Measurements from ENCODE around the gene THSD4.
"Not testable (repeated sequence)": the region's sequence is repeated elsewhere in the genome, so short reads cannot be mapped to it uniquely, and the experiment has no call there.

THSD4 gene

DNA sequence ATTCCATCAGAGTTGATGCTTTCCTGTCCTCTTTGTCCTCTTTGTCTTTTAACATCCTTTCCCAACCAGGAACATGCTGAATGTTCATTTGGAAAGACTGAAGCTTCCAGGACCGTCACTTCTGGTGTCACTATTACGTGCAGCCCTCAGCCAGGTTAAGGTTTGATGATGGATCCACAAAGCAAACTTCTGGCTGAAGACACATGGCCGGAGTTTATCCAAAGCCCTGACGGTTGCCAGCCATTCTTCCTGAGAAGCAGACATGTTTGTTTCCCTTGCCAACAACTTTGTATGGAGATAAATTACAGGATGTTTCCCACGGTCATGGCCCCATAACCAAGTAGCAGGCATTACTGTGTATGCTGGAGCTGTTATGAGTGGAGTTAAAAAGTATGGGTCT is 236.9 kb downstream of the THSD4 start:
- no peak for DNase-seq
- no peak for ATAC-seq

DNA sequence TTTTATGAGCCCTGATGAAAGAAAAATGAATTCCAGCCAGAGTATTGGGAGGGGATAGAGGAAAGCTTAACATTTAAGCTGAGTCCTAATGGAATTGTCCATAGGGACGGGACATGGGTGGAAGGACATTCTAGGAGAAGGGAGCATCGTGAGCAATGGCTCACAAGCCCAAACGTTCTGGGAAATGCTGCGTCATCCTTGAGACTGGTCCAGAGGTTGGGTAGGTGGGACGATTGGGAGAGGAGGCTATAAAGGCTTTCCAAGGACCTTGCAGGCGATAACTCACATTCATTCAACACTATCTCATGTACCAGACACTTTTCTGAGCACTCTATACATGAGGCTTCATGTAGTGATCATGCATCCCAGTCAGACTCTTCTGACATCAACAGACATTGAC is 237.5 kb downstream of the THSD4 start:
- no peak for DNase-seq
- no peak for ATAC-seq

DNA sequence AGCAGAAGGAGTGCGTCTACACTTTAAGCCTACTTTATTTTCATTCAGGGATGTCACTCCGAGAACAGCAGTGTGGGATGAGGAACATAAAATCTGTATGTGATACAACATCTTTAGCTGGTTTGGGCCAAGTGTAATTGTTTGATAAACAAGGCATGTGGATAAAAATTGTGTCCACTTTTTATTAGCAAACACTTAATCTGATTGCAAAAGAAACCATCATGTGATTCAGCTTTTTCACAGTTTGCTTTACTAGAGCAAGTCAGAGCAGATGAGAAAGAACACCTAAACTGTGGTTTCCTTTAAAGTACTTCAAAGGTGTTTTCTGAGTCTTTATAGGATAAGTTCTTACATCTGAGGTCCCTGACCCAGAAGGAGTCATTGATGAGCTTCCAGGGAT is 237.9 kb downstream of the THSD4 start:
- DNase-seq = no peak
- no peak for ATAC-seq

DNA sequence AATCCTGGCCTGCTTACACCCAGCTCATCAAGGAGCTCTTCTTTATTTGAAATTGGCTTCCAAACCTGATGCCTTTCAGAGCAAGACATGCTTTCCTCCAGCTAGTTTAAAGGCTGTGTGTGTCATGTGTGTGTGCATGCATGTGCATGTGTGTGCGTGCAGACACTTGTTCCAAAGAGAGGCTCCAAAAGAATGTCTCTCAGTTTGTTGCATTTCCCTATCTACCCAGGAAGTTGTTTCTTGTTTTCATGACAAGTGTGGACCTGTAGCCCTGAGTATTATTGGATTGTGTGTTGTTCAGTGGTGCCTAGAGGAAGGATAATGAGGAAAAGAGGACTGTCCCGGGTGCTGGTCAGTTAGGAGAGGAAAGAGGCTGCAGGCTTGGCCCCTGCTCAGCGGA is 240.0 kb downstream of the THSD4 start:
- no peak for DNase-seq

DNA sequence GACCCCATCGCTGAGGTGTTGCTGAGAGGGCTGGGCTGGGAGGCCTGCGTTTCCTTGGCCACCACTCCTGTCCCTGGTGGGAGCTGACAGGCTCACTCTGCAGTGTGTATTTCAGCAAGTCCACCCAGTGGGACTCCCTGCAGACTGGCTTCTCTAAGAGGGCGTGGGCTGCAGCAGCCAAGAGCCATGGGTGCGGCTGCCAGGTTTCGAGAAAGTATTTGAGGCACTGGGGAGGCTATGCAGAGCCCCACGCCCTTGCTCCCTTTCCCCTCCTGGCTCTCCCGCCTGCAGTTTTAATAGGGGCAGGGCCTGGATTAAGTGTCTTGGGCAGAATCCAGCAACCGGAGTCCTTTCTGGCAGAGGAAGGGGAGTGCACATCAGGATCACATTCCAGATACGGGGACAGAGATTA is 242.1 kb downstream of the THSD4 start:
- DNase-seq = no peak
- ATAC-seq = no peak

More for the DNA sequence above, 240.0 kb downstream of the THSD4 start:
- ATAC-seq = no peak

DNA sequence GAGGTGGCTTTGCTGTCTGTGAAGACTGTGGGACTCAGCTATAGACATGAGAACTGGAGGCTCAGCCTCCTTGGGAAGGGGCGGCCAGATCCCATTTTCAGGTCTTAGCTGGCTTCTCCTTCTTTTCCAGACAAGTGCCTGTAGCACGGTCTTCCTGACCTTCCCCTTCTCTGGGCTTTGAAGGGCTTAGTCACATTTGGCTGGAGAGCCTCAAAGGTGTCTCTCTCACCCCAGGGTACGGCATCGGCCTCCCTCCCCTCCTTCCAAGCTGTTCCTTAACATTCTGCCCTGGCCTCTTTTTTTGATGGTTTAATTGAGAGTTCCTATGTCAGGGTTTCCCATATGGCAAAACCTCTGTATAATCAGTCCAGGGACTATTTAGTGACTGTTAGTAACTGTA is 242.7 kb downstream of the THSD4 start:
- no peak for ATAC-seq

DNA sequence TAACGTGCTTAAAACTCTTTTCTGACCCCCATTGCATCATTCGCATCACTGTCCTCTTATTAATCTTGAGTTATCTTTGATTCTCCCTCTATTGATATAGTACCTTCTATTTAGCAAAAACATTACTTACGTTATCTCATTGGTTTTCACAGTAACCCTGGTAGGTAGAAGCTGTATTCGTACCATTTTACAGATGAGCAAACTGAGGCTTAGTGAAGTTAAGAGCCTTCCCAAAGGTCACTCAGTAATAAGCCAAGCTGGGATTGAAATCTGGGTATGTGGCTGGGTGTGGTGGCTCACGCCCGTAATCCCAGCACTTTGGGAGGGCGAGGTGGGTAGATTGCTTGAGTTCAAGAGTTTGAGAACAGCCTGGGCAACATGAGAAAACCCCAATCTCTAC is 244.0 kb downstream of the THSD4 start:
- DNase-seq = no peak
- ATAC-seq = no peak

More for the DNA sequence above, 242.7 kb downstream of the THSD4 start:
- DNase-seq = no peak

DNA sequence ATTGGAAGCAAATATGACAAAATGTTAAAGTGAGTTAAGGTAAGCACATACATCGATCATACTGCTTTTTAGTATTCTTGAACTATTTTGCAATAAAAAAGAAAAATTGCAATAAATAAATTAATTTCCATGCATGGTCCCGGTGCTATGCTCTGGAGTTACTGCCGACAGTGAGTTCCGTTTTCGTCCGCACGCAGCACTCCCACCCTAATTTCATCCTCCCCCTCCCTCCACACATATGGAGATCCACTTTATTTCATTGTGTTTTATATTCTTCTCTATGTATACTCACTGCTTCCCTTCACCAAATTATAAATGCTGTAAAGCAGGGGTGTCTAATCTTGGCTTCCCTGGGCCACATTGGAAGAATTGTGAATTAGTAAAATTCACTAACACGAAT is 247.3 kb downstream of the THSD4 start:
- no peak for DNase-seq
- ATAC-seq = no peak

DNA sequence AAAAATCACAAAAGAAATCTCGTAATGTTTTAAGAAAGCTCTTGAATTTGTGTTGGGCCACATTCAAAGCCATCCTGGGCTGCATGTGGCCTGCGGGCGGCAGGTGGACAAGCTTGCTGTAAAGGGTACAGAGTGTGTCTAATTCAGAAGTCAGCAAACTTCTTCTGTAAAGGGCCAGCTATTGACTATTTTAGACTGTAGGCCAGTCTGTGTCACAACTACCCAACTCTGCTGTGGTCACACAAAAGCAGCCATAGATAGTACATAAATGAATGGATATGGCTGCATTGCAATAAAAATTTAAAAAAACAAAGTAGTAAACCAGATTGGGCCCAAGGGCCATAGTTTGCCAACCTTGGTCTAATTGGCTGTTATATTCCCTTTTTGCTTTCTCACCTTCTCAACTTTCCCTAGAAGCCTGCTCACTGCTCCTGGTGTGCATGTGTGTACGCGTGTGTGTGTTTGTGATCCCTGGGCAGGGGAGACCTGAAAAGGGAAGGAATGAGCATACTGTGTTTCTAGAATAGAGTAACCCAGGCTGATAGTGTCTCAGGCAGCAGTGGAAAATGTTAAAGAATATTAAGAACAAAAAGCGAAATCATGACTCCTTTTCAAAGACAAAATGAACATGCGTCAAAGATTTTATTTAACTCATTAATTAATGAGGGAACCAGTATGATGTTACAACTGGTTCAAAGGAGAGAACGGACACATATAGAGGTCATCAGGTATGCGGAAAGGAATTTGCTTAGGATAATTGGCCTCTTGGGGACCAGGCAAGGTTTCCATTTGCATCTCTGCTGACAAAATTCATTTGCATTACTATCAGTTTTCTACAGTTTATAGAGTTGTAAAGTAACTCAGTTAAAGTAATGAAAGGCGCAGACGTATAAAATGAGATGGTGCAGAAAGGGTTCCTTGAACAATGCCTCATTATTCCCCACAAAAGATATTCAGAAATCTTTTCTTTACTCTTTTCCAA is 248.0 kb downstream of the THSD4 start:
- DNase-seq (no peak), ATAC-seq (no peak)

DNA sequence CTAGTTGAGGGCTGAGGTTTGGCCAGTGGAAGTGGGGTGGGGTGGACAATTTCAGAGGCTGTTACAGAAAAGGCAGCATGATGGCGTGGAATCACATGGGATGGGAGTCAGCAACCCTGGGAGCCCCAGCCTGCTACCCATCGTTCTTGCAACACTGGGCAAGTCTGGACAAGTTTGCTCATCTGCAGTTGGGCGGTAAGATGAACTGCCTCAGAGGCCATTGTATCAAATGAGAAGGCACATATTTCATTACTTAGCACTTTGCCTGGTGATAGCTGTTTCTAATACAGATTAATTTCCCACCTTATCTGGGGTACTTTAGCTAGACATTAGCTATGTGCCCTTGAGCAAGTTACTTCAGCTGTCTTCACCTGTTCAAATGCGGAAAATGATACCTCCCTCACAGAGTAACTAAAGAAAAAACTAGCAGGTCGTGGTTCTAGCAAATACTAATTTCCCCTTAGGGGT is 248.9 kb downstream of the THSD4 start:
- ATAC-seq (no peak), DNase-seq (no peak)

DNA sequence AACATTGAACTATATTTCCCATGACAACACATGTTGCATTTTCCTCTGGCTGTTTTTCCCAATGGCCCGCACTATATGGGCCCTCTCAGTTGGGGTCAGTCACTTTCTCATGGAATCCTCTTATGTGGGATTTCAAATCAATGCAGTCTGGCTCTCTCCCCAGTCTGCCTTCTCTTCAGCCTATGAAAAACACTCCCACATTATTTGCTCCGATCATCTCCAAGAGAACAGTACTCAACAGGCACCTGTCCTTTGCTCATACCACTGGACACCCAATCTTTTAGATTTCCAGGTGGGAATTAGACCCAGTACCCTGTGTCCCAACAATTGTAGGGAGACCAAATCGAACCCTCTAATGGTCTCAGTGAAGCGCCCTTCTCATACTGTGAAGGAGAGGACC is 251.3 kb downstream of the THSD4 start:
- no peak for DNase-seq
- ATAC-seq = no peak

DNA sequence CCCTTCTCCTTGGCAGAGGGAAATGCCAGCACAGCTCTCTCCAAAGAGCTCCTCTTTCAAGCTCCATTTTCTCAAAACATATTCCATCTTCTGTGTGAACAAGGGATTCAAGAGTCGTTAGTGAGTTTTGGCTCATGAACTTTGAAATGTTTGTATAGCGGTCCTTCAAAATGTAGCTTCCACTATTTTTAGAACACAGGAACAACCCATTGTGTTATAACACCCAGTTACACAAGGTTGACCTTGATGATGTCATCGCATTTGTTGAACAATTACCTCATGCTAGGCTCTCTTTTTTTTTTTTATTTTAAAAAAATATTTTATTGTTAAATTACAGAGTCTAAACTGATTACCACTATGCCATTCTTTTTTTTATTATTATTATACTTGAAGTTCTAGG is 251.7 kb downstream of the THSD4 start:
- ATAC-seq = no peak

DNA sequence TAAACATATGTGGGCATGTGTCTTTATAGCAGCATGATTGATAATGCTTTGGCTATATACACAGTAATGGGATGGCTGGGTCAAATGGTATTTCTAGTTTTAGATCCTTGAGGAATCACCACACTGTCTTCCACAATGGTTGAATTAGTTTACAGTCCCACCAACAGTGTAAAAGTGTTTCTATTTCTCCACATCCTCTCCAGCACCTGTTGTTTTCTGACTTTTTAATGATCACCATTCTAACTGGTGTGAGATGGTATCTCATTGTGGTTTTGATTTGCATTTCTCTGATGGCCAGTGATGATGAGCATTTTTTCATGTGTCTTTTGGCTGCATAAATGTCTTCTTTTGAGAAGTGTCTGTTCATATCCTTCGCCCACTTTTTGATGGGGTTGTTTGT is 252.5 kb downstream of the THSD4 start:
- DNase-seq, ATAC-seq: not testable (repeated sequence)

More for the DNA sequence above, 251.7 kb downstream of the THSD4 start:
- DNase-seq = no peak

DNA sequence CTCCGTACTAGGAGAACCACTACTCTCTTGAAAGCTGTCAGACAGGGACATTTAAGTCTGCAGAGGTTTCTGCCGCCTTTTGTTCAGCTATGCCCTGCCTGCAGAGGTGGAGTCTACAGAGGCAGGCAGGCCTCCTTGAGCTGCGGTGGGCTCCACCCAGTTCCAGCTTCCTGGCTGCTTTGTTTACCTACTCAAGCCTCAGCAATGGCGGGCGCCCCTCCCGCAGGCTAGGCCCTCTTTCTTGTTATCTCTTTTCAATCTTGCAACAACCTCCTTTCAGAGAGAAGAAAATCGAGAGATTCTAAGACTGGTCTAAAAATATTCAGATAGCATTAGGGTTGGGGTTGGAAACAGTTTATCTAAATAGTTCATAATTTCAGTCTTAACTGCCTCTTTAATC is 257.5 kb downstream of the THSD4 start:
- DNase-seq = not testable (repeated sequence)

DNA sequence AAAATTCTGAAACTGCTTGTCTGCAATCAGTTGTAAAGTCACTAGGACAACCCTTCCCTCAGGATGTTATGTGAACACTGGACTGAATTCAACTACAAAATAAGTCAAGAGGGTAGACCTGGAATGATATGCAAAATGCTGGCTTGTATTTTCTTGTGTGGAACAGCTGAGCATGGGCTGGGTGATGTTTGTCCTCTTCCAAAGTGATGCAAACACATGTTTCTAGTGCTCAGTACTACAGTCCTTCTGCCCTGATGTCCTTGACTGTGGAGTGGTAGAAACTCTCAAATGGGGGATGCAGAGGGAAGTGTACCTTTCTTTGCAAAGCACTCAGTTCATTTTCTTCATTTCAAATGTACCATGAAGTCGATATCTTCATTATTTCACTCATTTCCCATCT is 258.6 kb downstream of the THSD4 start:
- ATAC-seq (no peak), DNase-seq (no peak)

More for the DNA sequence above, 257.5 kb downstream of the THSD4 start:
- ATAC-seq = not testable (repeated sequence)

DNA sequence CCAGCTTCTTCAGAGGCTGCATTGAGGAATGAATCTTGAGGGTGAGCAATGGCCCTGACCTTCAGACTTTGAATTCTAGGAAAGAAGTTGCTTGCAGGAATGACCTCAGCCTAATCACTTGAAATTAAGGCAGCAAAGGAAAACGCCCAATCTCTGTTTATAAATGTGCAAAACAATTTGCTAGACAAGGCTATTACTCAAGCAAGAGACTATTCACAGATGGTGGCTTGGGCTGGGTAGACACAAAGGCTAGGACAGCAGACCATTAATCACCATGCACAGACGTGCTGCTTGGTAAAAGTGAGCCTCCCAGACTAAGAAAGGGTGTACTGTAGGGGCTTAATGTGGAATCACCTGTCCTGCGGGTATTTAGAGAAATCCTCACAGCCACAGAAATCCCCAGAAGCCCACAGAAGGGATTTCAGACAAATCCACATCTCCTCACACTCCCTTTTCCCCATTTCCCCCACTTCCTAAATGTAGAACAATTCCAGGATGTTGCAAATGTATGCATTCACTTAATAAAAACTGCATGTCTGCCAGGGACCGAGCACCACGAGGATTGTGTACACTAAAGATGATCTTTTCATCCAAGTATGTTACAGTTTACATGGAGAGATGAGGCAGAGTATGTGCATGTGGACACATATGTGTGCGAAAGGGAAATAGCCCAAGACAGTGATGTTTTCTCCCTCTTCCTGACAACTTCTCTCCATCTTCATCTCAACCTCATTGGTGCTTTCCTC is 259.5 kb downstream of the THSD4 start:
- ATAC-seq = no peak
- no peak for DNase-seq

DNA sequence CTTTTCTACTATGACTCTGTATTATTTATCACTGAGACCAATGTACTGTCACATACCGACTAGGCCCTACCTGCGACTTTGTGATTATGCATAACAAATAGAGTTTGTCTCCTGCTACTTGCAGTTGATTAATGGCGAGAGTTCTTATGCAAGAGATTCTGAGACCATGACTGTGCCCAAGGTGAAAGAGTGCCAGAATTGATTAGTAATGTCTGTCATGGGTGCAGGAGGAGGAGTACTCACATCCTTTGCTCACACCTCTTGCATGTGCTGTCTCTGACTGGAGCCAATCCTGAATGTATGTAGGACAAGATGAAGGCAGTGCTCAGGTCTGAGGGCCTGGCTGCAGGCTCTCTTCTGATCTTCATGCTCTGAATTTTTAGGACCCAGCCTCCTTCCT is 260.7 kb downstream of the THSD4 start:
- DNase-seq = no peak
- ATAC-seq = no peak

DNA sequence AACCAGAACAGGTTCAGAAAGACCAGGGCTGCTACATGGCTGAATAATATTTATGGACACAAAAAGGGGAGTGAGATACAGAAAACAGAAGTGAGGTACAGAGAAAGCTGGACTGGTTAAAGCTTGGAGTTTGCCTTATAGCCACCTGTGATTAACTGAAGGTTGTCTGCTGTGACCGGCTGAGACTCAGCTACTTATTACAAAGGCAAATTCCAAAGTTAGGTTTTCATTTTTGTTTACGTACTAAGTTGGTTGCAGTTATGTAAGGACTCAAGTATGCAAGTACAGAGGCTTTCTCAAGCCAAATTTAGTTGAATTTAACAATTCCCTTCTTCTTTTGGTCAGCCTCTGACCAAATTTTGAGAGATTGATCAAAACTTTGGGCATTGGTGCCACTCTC is 264.6 kb downstream of the THSD4 start:
- DNase-seq (no peak), ATAC-seq (no peak)

DNA sequence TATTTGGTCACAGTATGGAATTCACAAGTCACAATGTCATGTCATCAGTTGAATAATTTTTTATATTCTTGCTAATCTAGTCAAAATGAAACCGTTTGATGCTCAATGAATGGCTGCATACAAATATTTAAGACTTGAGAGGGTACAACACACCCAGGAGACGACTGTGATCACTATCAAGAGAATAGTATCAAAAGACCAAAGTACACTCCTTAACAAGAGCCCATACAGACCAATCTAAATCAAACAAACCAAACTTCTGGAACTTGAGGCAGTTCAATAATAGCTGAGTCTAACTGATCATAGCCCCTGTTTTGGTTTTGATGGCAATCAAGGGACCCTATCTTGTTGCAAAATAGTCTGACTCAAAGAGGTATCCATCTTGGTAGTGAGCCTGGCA is 265.1 kb downstream of the THSD4 start:
- ATAC-seq (no peak), DNase-seq (no peak)

DNA sequence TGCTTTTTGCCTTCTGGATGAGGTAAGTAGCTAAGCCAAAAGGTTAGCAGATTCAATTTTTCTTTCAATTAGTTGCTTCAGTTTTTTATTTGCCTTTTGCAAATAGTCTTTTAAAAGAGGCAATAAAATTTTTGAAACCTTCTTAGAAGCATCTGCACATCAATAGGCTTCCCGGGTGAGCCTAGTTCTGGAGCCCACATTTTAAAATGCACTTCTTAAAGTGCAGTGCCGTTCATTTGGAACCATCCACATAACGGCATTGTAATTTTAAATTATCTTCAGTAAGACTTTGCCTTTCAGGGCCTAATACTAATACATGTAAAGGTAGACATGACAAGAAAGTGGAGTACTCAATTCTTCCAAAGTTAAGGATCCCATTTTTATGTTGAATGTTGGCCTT is 269.2 kb downstream of the THSD4 start:
- no peak for ATAC-seq

DNA sequence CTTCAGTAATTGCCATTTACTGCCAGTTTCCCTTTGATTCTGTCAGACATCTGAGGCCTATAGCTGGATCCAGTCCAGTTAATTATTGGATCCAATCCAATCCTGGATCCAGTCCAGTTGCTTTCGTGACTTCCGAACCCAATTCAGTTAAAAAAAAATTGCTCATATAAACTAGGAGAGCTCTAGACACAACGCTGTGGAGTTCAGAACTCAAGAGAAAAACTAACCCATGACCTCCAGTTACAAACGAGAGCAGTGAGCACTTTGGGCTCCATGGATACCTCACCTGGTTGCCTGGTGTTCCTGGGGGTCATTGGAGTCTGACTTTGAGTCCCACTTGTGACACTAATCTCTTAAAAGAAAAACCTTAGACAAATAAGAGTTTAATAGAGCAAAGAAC is 269.8 kb downstream of the THSD4 start:
- ATAC-seq (no peak), DNase-seq (no peak)

More for the DNA sequence above, 269.2 kb downstream of the THSD4 start:
- DNase-seq = no peak

DNA sequence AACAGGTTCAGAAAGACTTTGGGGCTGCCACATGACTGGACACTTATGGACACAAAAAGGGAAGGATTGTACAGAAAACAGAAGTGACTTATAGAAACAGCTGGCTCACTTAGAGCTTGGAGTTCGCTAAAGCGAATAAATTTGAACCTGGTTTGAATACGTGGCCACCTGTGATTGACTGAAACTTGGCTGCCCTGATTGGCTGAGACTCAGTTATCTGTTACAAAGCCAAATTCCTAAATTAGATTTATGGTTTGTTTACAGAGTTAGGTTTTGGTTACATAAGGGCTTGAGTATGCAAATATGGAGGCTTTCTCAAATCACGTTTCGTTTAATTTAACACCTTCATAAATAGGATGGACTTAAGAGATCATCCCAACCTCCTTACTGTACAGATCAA is 270.2 kb downstream of the THSD4 start:
- DNase-seq (no peak), ATAC-seq (no peak)

DNA sequence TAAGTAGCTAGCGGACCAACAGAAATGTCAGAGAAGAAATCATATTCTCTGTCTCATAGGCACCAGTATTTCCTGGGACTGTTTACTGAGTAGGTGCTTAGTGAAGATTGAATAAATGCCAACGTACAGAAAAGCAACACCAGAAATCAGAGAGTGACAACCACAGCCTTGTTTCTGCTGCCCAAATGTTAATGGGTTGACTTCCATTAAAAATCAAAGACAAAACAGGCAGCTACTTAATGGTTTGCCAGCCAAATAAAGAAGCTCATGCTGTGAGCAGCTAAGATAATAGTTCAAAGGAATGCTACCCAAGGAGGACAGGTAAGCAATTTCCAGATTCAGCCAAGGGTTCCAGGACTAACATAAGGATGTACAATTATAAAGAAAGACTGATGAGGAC is 270.7 kb downstream of the THSD4 start:
- DNase-seq = no peak
- no peak for ATAC-seq
